HG02642 (cell line): ENCODE results near the gene GGN.
A peak's percentile ranks its signal among the peaks of the same experiment; 100 is the strongest.

Experiments
- ATAC-seq: cut with Tn5 transposase; IDR thresholded peaks from one replicate; pipeline ENCODE4 v1.9.1; 2021; ENCODE audit warnings: mild to moderate bottlenecking; ENCODE audit not compliant: unreplicated experiment, poor library complexity

Gene GGN

DNA sequence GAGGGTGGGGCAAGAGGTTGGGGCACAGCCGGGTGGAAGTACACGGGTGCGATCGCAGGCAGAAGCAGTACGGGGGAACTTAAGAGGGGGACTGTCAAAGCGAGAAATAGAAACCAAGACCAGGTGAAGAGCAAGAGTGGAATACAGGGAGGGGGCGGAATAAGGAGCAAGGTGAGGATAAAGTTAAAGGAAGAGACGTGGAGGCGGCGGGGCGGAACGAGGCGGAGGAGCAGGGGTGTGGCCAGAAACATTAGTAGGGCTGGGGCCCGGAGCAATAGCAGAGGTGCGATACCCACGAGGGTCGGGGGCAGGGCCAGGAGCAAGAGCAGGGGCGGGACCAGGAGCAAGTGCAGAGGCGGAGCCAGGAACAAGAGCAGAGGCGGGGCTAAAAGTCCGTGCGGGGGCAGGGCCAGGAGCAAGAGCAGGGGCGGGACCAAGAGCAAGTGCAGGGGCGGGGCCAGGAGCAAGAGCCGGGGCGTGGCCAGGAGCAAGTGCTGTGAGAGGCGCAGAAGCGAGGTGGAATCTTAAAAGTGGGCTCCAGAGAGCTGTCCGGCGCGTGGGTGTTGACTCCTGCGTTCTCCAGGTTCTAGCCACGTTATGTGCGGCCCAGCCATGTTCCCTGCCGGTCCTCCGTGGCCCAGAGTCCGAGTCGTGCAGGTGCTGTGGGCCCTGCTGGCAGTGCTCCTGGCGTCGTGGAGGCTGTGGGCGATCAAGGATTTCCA, 51.0 kb downstream of the GGN start:
- ATAC-seq, result peak; percentile 57

GRCh38 chr19:38335949-38336637, 51.7 kb downstream of the GGN start:
- ATAC-seq, result peak; percentile 76
